DMS79 (cell line): ENCODE data around the gene ABCA5.
"Not testable (repeated sequence)": the region's sequence is repeated elsewhere in the genome, so short reads cannot be mapped to it uniquely, and the experiment has no call there.

Experiments used
- DNase-seq: peaks from one replicate; lab custom pipeline; 2025; lab: John Stamatoyannopoulos, UW

The ABCA5 gene

GRCh38 chr17:69331756-69332155 lies 4.8 kb upstream of the ABCA5 start:
- DNase-seq = no peak

- no peak for DNase-seq
Measured at GRCh38 chr17:69326377-69327059, 415 bp downstream of the ABCA5 start.

- DNase-seq = no peak
Measured at GRCh38 chr17:69325518-69326376, 1.2 kb downstream of the ABCA5 start.

GRCh38 chr17:69323806-69324205 lies 3.1 kb downstream of the ABCA5 start:
- no peak for DNase-seq

GRCh38 chr17:69320908-69321238 lies 6.1 kb downstream of the ABCA5 start:
- DNase-seq = no peak

- DNase-seq = no peak
Measured at GRCh38 chr17:69320210-69320907, 6.6 kb downstream of the ABCA5 start.

- no peak for DNase-seq
Measured at GRCh38 chr17:69317625-69318024, 9.3 kb downstream of the ABCA5 start.

- no peak for DNase-seq
Measured at GRCh38 chr17:69314246-69315065, 12.5 kb downstream of the ABCA5 start.

GRCh38 chr17:69305177-69305576 lies 21.8 kb downstream of the ABCA5 start:
- DNase-seq = no peak

- DNase-seq = no peak
Measured at GRCh38 chr17:69302682-69303081, 24.3 kb downstream of the ABCA5 start.

- no peak for DNase-seq
Measured at GRCh38 chr17:69300222-69300621, 26.7 kb downstream of the ABCA5 start.

GRCh38 chr17:69298120-69298722 lies 28.7 kb downstream of the ABCA5 start:
- not testable (repeated sequence) for DNase-seq

- no peak for DNase-seq
Measured at GRCh38 chr17:69287168-69287567, 39.8 kb downstream of the ABCA5 start.

- DNase-seq = no peak
Measured at GRCh38 chr17:69286257-69286656, 40.7 kb downstream of the ABCA5 start.

- DNase-seq = no peak
Measured at GRCh38 chr17:69284646-69285045, 42.3 kb downstream of the ABCA5 start.

GRCh38 chr17:69282002-69282401 lies 44.9 kb downstream of the ABCA5 start:
- no peak for DNase-seq

- not testable (repeated sequence) for DNase-seq
Measured at GRCh38 chr17:69276279-69276678, 50.7 kb downstream of the ABCA5 start.

- DNase-seq = no peak
Measured at GRCh38 chr17:69275751-69276150, 51.2 kb downstream of the ABCA5 start.

GRCh38 chr17:69271023-69271422 lies 55.9 kb downstream of the ABCA5 start:
- DNase-seq = no peak

- no peak for DNase-seq
Measured at GRCh38 chr17:69269131-69269998, 57.6 kb downstream of the ABCA5 start.
